Nephron progenitor cell (in vitro differentiated cells): ENCODE data around the gene PRIM2.
"Not testable (repeated sequence)": the region's sequence is repeated elsewhere in the genome, so short reads cannot be mapped to it uniquely, and the experiment has no call there.

Experiments
- DNase-seq: peaks from one replicate; pipeline ENCODE4 v3.0.0; 2021
- H3K27ac Mint-ChIP-seq: 2 replicates; pipeline ENCODE4 v1.8.0; 2021; ENCODE audit warnings: mild to moderate bottlenecking, moderate library complexity, mixed read lengths
- H3K27me3 Mint-ChIP-seq: 2 replicates; pipeline ENCODE4 v1.8.0; 2021; ENCODE audit warnings: mild to moderate bottlenecking, low read depth, mixed read lengths; ENCODE audit not compliant: poor library complexity
- H3K36me3 Mint-ChIP-seq: 2 replicates; pipeline ENCODE4 v1.8.0; 2021; ENCODE audit warnings: low read depth, mixed read lengths
- H3K4me1 Mint-ChIP-seq: 2 replicates; pipeline ENCODE4 v1.8.0; 2021; ENCODE audit warnings: mixed read lengths
- H3K4me3 Mint-ChIP-seq: 2 replicates; pipeline ENCODE4 v1.8.0; 2021; ENCODE audit warnings: mild to moderate bottlenecking, moderate library complexity, mixed read lengths
- H3K9me3 Mint-ChIP-seq: 2 replicates; pipeline ENCODE4 v1.8.0; 2021; ENCODE audit warnings: mild to moderate bottlenecking, moderate library complexity, mixed read lengths
- CTCF ChIP-seq: fragments of 200-600 bp; sonication (generic); IDR thresholded peaks from 2 replicates; pipeline ENCODE4 v1.5.0; 2021; ENCODE audit warnings: antibody characterized with exemption

PRIM2 gene

GRCh38 chr6:57317060-57317943, at the start of gene PRIM2:
Gene PRIM2 (plus strand): TSS chr6:57317630. CDS start chr6:57318446, 816 bp downstream.
- TF ChIP-seq CTCF: no peak
- Mint-ChIP-seq H3K36me3 (peaks cover 34% of the 10 kb centered on the region), H3K4me1 (peaks cover 25% of the 10 kb centered on the region), H3K27ac (peak within 1 kb of the TSS; percentile 94), H3K9me3 (no peaks in the 10 kb centered on the region), H3K27me3 (peaks cover 3% of the 10 kb centered on the region), H3K4me3 (peak within 1 kb of the TSS; percentile 99)
- peak; percentile 79 for DNase-seq

GRCh38 chr6:57268294-57268640, 49.2 kb upstream of the PRIM2 start:
- no peaks in the 10 kb centered on the region for H3K36me3 Mint-ChIP-seq
- H3K4me1 Mint-ChIP-seq: no peaks in the 10 kb centered on the region
- H3K27me3 Mint-ChIP-seq: no peaks in the 10 kb centered on the region
- peaks cover 28% of the 10 kb centered on the region for H3K9me3 Mint-ChIP-seq
- no peak overlapping the region for H3K4me3 Mint-ChIP-seq
- TF ChIP-seq CTCF: no peak
- H3K27ac Mint-ChIP-seq: no peak overlapping the region
- no peak for DNase-seq

GRCh38 chr6:57274113-57274824, 43.2 kb upstream of the PRIM2 start:
- not testable (repeated sequence) for H3K36me3 Mint-ChIP-seq, H3K4me1 Mint-ChIP-seq, H3K27me3 Mint-ChIP-seq, DNase-seq, H3K4me3 Mint-ChIP-seq, H3K27ac Mint-ChIP-seq
- H3K9me3 Mint-ChIP-seq: peaks cover 46% of the 10 kb centered on the region

- Mint-ChIP-seq H3K4me3 (no peak overlapping the region), H3K27ac (no peak overlapping the region), H3K27me3 (no peaks in the 10 kb centered on the region), H3K36me3 (no peaks in the 10 kb centered on the region), H3K9me3 (peaks cover 45% of the 10 kb centered on the region), H3K4me1 (no peaks in the 10 kb centered on the region)
- no peak for DNase-seq
- no peak for TF ChIP-seq CTCF
These were observed 42.0 kb upstream of the PRIM2 start for GRCh38 chr6:57275384-57275783.

- Mint-ChIP-seq H3K4me1 (no peaks in the 10 kb centered on the region), H3K4me3 (no peak overlapping the region), H3K36me3 (no peaks in the 10 kb centered on the region), H3K27me3 (no peaks in the 10 kb centered on the region), H3K27ac (no peak overlapping the region), H3K9me3 (peaks cover 30% of the 10 kb centered on the region)
- TF ChIP-seq CTCF: no peak
- DNase-seq: no peak
These were observed 40.5 kb upstream of the PRIM2 start for GRCh38 chr6:57276946-57277345.

- TF ChIP-seq CTCF: no peak
- Mint-ChIP-seq H3K4me3 (no peak overlapping the region), H3K36me3 (no peaks in the 10 kb centered on the region), H3K9me3 (peaks cover 15% of the 10 kb centered on the region), H3K27ac (no peak overlapping the region), H3K27me3 (no peaks in the 10 kb centered on the region), H3K4me1 (no peaks in the 10 kb centered on the region)
- no peak for DNase-seq
These were observed 38.9 kb upstream of the PRIM2 start for GRCh38 chr6:57278570-57278969.
